Fibroblast of villous mesenchyme (primary cell): Measurements from ENCODE around the gene EVI5L. TPM values are rescaled to one million over a fixed set of nuclear protein-coding genes. Genes with fewer than 3 reads are reported as not detected.
"Not testable (repeated sequence)": the region's sequence is repeated elsewhere in the genome, so short reads cannot be mapped to it uniquely, and the experiment has no call there.

ENCODE experiments used
- DNase-seq: peaks from one replicate; pipeline ENCODE4 v3.0.0-alpha.2; 2010; ENCODE audit warnings: low read depth
- H3K4me3 ChIP-seq: 2 replicates; pipeline ENCODE4 v1.5.1; 2011; ENCODE audit warnings: low read depth, mild to moderate bottlenecking, low read length
- total RNA-seq: library from RNA; depleted of rRNA; stranded (reverse); fragments of >200 nt; gene quantifications from 2 replicates; pipeline ENCODE4 v1.2.3, GENCODE V29; 2012
- TF ChIP-seq, protein P1 (sequence below): IDR thresholded peaks from 2 replicates; pipeline ENCODE4 v1.5.1; 2012; ENCODE audit warnings: low read depth, mild to moderate bottlenecking, low read length; ENCODE audit not compliant: insufficient read depth

EVI5L gene
- total RNA-seq, 1 donor: 25.5 TPM

GRCh38 chr19:7811989-7812388 lies 18.0 kb upstream of the EVI5L start:
- DNase-seq: no peak
- TF ChIP-seq, protein P1, sequence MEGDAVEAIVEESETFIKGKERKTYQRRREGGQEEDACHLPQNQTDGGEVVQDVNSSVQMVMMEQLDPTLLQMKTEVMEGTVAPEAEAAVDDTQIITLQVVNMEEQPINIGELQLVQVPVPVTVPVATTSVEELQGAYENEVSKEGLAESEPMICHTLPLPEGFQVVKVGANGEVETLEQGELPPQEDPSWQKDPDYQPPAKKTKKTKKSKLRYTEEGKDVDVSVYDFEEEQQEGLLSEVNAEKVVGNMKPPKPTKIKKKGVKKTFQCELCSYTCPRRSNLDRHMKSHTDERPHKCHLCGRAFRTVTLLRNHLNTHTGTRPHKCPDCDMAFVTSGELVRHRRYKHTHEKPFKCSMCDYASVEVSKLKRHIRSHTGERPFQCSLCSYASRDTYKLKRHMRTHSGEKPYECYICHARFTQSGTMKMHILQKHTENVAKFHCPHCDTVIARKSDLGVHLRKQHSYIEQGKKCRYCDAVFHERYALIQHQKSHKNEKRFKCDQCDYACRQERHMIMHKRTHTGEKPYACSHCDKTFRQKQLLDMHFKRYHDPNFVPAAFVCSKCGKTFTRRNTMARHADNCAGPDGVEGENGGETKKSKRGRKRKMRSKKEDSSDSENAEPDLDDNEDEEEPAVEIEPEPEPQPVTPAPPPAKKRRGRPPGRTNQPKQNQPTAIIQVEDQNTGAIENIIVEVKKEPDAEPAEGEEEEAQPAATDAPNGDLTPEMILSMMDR: no peak
- H3K4me3 ChIP-seq: no peak overlapping the region

DNA sequence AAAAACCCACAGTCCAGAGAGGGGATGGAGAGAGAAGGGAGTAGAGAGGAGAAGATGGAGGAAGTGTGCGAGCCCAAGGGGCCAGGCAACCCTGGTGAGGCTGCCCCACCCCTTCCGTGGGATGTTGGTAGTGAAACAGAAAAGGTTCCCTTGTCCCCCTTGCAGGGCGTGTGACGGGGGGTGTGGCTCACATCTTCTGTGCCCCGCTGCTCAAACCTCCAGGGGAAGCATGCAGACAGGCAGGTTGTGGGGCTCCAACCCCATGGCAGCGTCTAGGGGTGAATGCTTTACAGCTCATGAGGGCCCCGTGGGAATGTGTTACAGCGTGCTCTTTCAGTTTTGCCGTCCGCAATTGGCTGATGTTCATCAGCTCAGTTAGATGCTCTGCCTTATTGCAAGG lies 14.7 kb upstream of the EVI5L start:
- H3K4me3 ChIP-seq: no peak overlapping the region
- TF ChIP-seq, protein P1: no peak
- DNase-seq: no peak

GRCh38 chr19:7816040-7816439 lies 14.0 kb upstream of the EVI5L start:
- not testable (repeated sequence) for DNase-seq, H3K4me3 ChIP-seq

GRCh38 chr19:7817801-7818200 lies 12.2 kb upstream of the EVI5L start:
- TF ChIP-seq, protein P1: no peak
- no peak for DNase-seq
- H3K4me3 ChIP-seq: no peak overlapping the region

- no peak overlapping the region for H3K4me3 ChIP-seq
- TF ChIP-seq, protein P1: no peak
- no peak for DNase-seq
These were observed 11.2 kb upstream of the EVI5L start for GRCh38 chr19:7818806-7819205.

GRCh38 chr19:7819337-7819736 lies 10.7 kb upstream of the EVI5L start:
- TF ChIP-seq, protein P1: no peak
- no peak overlapping the region for H3K4me3 ChIP-seq
- DNase-seq: no peak

DNA sequence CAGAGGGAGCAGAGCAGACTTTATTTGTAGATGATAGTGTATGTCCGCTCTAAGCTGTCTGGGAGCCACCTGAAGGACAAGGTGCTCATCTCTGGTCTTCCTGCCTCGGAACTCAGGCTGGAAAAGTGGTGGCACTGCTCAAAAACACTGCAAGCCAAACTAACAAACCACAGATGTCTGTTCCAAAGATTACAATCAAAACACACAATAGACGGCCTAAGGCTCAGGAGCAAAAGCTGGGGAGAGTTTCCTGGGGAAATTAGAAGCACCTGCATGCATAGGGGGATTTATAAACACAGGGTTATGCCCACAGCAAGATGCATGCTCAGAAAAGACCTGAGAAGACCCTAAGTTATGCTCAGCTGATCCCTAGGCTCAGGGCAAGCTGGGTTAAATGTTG lies 9.4 kb upstream of the EVI5L start:
- no peak for DNase-seq
- no peak overlapping the region for H3K4me3 ChIP-seq
- TF ChIP-seq, protein P1: no peak

GRCh38 chr19:7822910-7823515 lies 7.0 kb upstream of the EVI5L start:
- no peak for DNase-seq
- TF ChIP-seq, protein P1: no peak

More at GRCh38 chr19:7822910-7823515, 7.0 kb upstream of the EVI5L start:
- H3K4me3 ChIP-seq: no peak overlapping the region
